GM21717 (cell line): ENCODE measurements around the gene CDH4.
"Not testable (repeated sequence)": the region's sequence is repeated elsewhere in the genome, so short reads cannot be mapped to it uniquely, and the experiment has no call there.

Source experiments
- ATAC-seq: cut with Tn5 transposase; IDR thresholded peaks from one replicate; pipeline ENCODE4 v1.9.1; 2021; ENCODE audit warnings: mild to moderate bottlenecking, moderate library complexity; ENCODE audit not compliant: unreplicated experiment

The CDH4 gene

GRCh38 chr20:61973515-61974356 lies 721.7 kb downstream of the CDH4 start:
- no peak for ATAC-seq

GRCh38 chr20:61974357-61974665 lies 722.2 kb downstream of the CDH4 start:
- no peak for ATAC-seq

DNA sequence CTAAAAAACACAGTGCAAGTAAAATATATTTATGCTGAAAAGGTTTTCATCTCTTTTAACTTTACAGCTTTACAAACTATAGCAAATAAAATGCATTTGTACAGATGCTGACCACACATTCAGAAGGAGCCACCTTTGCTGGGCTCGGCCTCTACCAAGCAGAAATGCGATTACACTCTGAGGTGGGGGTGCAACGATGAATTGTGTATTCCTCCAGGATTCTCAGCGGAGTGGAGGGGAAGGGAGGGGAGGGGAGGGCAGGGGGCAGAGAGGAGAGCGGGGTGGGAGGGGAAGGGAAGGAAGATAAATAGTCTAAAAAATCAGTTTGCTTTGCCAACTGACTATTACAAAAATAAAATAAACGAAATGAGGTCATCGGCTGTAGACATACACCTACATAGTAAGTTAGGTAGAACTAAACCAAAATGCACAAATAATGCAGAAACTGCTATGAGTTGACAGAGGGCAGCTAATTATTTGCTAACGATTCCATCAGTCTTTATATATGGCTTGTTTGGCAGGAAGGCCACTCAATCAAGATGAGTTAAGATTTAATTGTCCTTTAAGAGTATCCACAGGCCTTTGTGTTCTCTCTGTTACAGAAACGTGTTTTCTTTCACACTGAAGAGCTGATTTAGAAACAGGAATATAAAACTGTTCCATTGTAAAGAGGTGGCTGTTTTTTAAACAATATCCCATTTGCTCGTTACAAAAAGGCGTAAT lies 723.5 kb downstream of the CDH4 start:
- no peak for ATAC-seq

- ATAC-seq, result no peak
Measured at GRCh38 chr20:61976263-61976643, 724.2 kb downstream of the CDH4 start.

GRCh38 chr20:61976644-61977418 lies 724.8 kb downstream of the CDH4 start:
- no peak for ATAC-seq

DNA sequence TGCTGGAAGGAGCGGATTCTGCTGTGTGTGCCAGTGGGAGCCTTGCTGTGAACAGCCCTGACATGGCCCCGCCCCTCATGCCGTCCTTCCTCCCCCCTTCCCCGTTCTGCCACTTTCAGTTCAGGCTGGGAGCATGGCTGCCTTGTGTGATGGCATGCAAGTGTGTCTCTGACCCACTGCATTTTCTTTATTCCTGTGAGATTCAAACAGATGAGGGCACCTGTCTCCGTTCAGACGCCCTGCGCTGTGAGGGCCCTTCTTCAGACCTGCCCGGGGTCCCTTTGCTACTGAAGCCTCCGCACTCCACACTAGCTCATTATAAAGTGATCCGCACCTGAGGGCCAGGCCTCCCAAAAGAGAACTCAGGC lies 725.3 kb downstream of the CDH4 start:
- ATAC-seq, result no peak

DNA sequence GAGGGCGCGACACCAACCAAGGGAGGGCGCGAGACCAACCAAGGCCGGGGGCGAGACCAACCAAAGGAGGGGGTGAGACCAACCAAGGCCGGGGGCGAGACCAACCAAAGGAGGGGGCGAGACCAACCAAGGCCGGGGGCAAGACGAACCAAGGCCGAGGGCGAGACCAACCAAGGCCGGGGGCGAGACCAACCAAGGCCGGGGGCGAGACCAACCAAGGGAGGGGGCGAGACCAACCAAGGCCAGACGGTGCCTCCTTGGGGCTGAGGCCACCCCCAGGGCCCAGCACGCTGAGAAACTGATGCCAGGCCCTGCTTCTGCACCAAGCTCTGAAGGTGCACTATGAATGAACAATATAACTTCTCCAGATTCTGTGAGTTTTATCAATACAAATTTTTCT lies 726.4 kb downstream of the CDH4 start:
- no peak for ATAC-seq

DNA sequence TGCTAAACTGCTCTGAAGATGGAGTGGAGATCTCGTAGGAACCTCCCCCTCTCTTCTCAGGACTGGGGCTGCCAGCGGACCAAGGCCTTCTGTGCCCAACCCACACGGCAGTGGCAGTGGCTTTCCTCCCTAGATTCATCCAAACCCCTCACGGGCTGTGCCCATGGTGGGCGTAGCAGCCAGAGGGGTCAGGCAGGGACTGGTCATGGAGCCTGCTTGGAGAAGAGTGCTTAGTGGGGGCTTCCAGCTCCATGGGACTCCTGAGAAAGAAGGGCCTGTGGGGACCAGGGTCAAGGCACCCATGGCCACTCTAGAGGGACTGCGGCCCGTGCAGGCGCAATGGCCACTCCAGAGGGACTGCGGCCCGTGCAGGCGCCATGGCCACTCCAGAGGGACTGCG lies 727.0 kb downstream of the CDH4 start:
- no peak for ATAC-seq

DNA sequence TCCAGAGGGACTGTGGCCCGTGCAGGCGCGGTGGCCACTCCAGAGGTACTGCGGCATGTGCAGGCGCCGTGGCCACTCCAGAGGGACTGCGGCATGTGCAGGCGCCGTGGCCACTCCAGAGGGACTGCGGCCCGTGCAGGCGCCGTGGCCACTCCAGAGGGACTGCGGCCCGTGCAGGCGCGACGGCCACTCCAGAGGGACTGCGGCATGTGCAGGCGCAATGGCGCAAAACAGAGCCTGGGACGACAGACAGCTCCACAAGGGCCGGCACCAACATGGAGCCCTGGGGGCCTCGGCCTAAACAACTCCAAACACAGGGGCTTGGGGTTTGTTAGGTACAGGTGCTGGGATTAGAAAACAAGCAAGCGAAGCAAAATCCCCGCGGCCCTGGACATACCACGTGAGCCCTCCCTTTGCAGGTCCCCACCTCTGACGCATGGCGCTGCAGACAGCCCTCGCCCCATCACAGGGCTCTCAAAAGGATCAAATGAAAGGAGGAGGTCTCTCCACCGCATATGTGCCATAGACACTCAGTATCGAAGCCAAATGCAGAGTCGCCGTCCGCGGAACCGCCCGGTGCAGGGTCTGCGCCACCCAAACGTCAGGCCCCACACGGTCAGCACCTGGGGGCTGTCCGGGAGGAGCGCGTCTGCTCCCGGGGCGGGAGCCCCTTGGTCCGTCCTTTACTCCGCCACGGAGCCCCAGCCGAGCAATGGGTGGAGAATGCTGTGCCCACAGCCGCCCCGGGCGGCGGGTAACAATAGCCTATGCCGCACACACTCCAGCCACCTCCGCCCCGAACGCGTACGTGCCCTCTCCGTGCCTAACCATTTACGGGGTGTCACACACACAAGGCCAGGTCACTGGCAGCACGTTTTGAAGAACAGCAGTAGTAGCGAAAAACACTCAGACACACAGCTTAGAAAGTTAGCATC lies 727.9 kb downstream of the CDH4 start:
- no peak for ATAC-seq

DNA sequence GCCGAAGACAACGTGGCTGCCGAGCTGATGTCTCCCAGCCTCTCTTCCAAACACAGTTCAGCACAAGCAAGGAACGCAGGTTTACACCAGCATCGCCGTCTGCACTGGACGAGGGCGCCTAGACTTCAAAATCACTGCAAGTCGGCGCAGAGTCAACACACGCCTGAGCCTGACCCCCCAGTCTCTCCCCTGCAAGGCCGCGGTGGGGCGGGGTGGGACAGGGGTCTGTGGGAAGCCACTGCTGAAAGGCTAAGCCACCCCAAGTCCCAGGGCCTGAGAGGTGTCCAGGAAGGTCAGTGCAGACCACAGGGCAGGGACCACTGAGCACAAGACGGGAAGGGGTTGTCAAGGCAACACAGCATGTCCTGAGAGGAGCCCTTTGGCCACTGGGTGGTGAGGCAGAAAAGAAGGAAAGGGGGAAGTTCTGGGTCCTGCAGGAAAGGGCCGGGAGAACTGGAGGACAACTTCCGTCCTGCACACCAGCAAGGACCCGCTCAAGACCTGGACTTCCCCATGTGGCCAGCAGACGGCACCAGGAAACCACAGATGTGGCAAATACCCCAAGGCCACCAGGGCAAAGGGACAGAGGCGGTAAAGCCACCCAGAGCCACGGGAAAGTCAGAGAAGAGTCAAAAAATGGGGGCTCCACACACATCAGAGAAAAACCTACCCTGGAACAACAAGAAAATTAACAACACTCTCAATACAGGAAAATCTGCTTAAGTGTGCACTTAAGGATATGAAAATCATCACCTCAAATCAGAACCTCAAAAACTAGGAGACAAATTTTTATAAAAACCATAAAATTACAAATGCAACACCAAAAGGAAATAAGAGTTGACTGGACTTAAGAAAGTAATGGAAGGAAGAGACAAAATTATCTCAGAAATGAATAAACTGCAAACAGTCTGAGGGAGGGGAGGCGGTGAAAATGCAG lies 728.9 kb downstream of the CDH4 start:
- ATAC-seq, result no peak

DNA sequence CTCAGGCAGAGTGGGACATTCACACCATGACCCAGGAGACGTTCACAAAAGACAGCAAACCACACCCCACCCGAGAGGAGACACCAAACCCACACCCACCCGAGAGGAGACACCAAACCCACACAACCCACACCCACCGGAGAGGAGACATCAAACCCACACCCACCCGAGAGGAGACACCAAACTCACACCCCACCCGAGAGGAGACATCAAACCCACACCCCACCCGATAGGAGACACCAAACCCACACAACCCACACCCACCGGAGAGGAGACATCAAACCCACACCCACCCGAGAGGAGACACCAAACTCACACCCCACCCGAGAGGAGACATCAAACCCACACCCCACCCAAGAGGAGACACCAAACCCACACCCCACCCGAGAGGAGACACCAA lies 729.6 kb downstream of the CDH4 start:
- ATAC-seq, result not testable (repeated sequence)

GRCh38 chr20:61982191-61982950 lies 730.3 kb downstream of the CDH4 start:
- no peak for ATAC-seq

DNA sequence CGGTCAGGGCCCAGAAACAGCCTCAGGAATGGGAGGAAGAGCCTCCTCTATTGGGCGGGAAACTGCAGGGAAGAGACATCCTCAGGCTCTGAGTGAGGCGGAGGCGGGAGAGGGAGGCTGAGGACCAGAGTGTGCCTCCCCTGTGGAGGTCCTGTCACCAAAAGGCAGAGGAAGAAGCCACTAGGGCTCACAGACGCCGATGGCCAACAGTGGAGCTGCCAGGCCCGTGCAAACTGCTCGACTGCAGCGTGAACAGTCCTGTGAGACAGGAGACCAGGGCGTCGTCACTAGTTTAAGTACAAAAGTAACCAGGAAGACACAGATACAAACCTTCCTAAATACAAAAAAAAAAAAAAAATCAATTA lies 730.9 kb downstream of the CDH4 start:
- ATAC-seq, result no peak

GRCh38 chr20:61983965-61984364 lies 731.9 kb downstream of the CDH4 start:
- no peak for ATAC-seq

GRCh38 chr20:61984431-61984830 lies 732.4 kb downstream of the CDH4 start:
- not testable (repeated sequence) for ATAC-seq

DNA sequence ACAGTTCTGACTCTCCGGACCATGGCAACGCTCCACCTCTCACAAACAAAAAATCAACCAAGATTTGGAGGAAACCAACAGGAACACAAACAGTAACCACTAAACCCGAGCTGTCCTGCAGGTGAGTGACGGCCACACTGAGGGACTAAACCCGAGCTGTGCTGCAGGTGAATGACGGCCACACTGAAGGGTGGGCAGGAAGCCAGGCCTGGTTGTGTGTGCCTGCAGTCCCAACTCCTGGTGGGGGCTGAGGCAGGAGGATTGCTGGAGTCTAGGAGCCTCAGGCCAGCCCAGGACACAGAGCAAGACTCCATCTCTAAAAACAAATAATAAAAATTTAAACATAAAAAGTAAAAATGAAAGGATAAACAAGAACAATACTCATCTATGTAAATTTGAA lies 733.0 kb downstream of the CDH4 start:
- ATAC-seq, result no peak

- ATAC-seq, result no peak
Measured at GRCh38 chr20:61986762-61987321, 734.8 kb downstream of the CDH4 start.

- ATAC-seq, result no peak
Measured at GRCh38 chr20:61988665-61989064, 736.6 kb downstream of the CDH4 start.

DNA sequence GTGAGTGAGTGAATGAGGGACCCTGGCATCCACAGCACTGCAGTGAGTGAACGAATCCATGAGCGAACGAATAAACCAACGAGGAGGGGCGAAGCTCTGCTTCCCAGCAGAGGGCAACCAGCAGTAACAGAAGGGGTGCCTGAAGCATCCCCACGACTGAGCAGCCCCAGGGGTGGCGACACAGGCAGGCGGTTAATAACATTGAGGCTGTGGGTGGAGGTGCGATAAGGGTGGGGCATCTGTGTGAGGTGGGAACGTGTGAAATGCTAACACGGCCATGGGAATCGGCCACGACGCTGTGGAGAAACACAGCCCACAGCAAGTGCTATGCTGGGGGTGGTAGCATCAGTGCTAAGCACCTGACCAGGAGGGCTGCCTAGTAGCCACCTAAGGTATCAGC lies 737.7 kb downstream of the CDH4 start:
- ATAC-seq, result no peak
